K562 (cell line): Measurements from ENCODE around the gene AVPI1. TPM values are rescaled to one million over a fixed set of nuclear protein-coding genes. Genes with fewer than 3 reads are reported as not detected.

ENCODE experiments used
- ATAC-seq: fragments of 200-7000 bp; cut with Tn5 transposase; 3 replicates; pipeline ENCODE4 v1.9.1; 2020; ENCODE audit warnings: moderate library complexity
- BruUV-seq: library from RNA; stranded (reverse); fragments of 400-500 nt; replicated peaks from 2 replicates; lab custom pipeline; 2021; lab: Mats Ljungman, UMichigan
- CTCF ChIA-PET: fragments of 300-600 bp; formaldehyde crosslinking; extraction: SDS; loops from one replicate; lab custom pipeline; 2021; ENCODE audit warnings: low intra/inter-chr PET ratio; lab: Yijun Ruan, JAX
- POLR2A ChIA-PET: fragments of 300-600, 350-650 bp; sonication (Branson Sonifier 250); formaldehyde crosslinking; extraction: SDS; loops from one replicate; lab custom pipeline; 2021; ENCODE audit warnings: antibody characterized with exemption, inconsistent platforms; lab: Yijun Ruan, JAX
- DNase-seq, 4 experiments: peaks; one replicate each; pipeline versions ENCODE4 v3.0.0 to v3.0.0-alpha.2; 2011 to 2018; ENCODE audit warnings: low spot score in 3 of 4, mixed read lengths in 3 of 4; ENCODE audit errors: extremely low read depth in 1 of 4
- FAIRE-seq: peaks from 2 replicates; lab custom pipeline; 2011; peaks lifted over from hg19 to GRCh38; lab: Jason Lieb, UNC
- H2AFZ ChIP-seq: 2 replicates; pipeline ENCODE4 v1.6.0; 2011; ENCODE audit warnings: low read depth, low read length, control low read depth, inconsistent platforms
- H3K27ac ChIP-seq: fragments of 200-600 bp; 3 replicates; pipeline ENCODE4 v1.8.0; 2011; ENCODE audit warnings: low read depth, mild to moderate bottlenecking, control low read depth, inconsistent platforms, low read length, moderate library complexity, mixed read lengths; ENCODE audit errors: extremely low read depth
- H3K27me3 ChIP-seq, 2 experiments: fragments of 300-600 bp in 1 of 2; 2 replicates in 1 of 2; 3 replicates in 1 of 2; pipeline versions ENCODE4 v1.6.0 to v1.8.0; 2011; ENCODE audit warnings: inconsistent platforms in 2 of 2, low read length in 2 of 2, mild to moderate bottlenecking in 1 of 2, mixed read lengths in 1 of 2, moderate library complexity in 1 of 2; ENCODE audit not compliant: control insufficient read depth in 2 of 2, insufficient read depth in 2 of 2
- H3K36me3 ChIP-seq: fragments of 300-600 bp; 3 replicates; pipeline ENCODE4 v1.8.0; 2011; ENCODE audit warnings: mild to moderate bottlenecking, low read length, inconsistent platforms; ENCODE audit not compliant: control insufficient read depth, insufficient read depth
- H3K4me1 ChIP-seq, 2 experiments: fragments of 200-600 bp in 1 of 2; replicated peaks in 1 of 2; 2 replicates in 1 of 2; 3 replicates in 1 of 2; pipeline versions ENCODE4 v1.5.1 to v1.8.0; 2011; ENCODE audit warnings: inconsistent platforms in 2 of 2, low read length in 2 of 2, mild to moderate bottlenecking in 1 of 2, mixed read lengths in 1 of 2, moderate library complexity in 1 of 2; ENCODE audit not compliant: control insufficient read depth in 2 of 2, insufficient read depth in 2 of 2
- H3K4me2 ChIP-seq: 2 replicates; pipeline ENCODE4 v1.6.1; 2011; ENCODE audit warnings: low read length, control low read depth, inconsistent platforms, mixed read lengths; ENCODE audit not compliant: insufficient read depth
- H3K4me3 ChIP-seq: fragments of 200-600 bp; sonication (generic), shearing (Covaris generic); 2 replicates; pipeline ENCODE4 v1.5.1; 2016; ENCODE audit warnings: control low read depth, inconsistent platforms
- H3K79me2 ChIP-seq: fragments of 200-600 bp; 3 replicates; pipeline ENCODE4 v1.8.0; 2011; ENCODE audit warnings: low read length, inconsistent platforms; ENCODE audit not compliant: control insufficient read depth, insufficient read depth
- H3K9ac ChIP-seq, 2 experiments: 2 replicates each; pipeline versions ENCODE4 v1.6.0 to v1.6.1; 2011; ENCODE audit warnings: low read depth in 2 of 2, low read length in 2 of 2, control low read depth in 1 of 2, inconsistent platforms in 1 of 2, mild to moderate bottlenecking in 1 of 2, mixed read lengths in 1 of 2; ENCODE audit not compliant: insufficient read depth in 1 of 2
- H3K9me1 ChIP-seq: one replicate; pipeline ENCODE4 v1.6.0; 2011; ENCODE audit warnings: inconsistent platforms, mild to moderate bottlenecking, low read length, moderate library complexity; ENCODE audit not compliant: control insufficient read depth, insufficient read depth
- H3K9me3 ChIP-seq: replicated peaks from 2 replicates; pipeline ENCODE4 v1.5.1; 2011; ENCODE audit warnings: low read depth, low read length, inconsistent platforms; ENCODE audit not compliant: control insufficient read depth, insufficient read depth
- H4K20me1 ChIP-seq: replicated peaks from 2 replicates; pipeline ENCODE4 v1.6.1; 2011; ENCODE audit warnings: low read length, inconsistent platforms, mixed read lengths; ENCODE audit not compliant: control insufficient read depth, insufficient read depth
- BCOR ChIP-seq: fragments of 450-650 bp; IDR thresholded peaks from 2 replicates; pipeline ENCODE4 v1.6.1; 2016
- CTCF ChIP-seq, 3 experiments: IDR thresholded peaks in 2 of 3; conservative IDR thresholded peaks in 1 of 3; 2 replicates each; pipeline ENCODE4 v1.5.1; 2011 to 2012; ENCODE audit warnings: low read length in 3 of 3, mild to moderate bottlenecking in 3 of 3, control low read depth in 2 of 3, improper control_type of control experiment in 1 of 3, inconsistent platforms in 1 of 3, low read depth in 1 of 3, mixed read lengths in 1 of 3, moderate library complexity in 1 of 3; ENCODE audit not compliant: insufficient read depth in 2 of 3
- ELF2 ChIP-seq: fragments of 250-450 bp; sonication (Bioruptor Pico); IDR thresholded peaks from 2 replicates; pipeline ENCODE4 v1.5.0; 2021; ENCODE audit warnings: mild to moderate bottlenecking
- ESRRB ChIP-seq: fragments of 250-450 bp; sonication (Bioruptor Pico); IDR thresholded peaks from 2 replicates; pipeline ENCODE4 v1.5.0; 2020; ENCODE audit warnings: mild to moderate bottlenecking, moderate library complexity, borderline replicate concordance
- ETV1 ChIP-seq: fragments of 450-650 bp; conservative IDR thresholded peaks from 2 replicates; pipeline ENCODE4 v1.6.1; 2016; ENCODE audit warnings: missing genetic modification characterization, control low read depth, low read depth, missing compliant biosample characterization
- HDAC2 ChIP-seq: fragments of 450-650 bp; IDR thresholded peaks from 2 replicates; pipeline ENCODE4 v1.6.1; 2016; ENCODE audit warnings: mild to moderate bottlenecking
- HES1 ChIP-seq: fragments of 450-650 bp; IDR thresholded peaks from 2 replicates; pipeline ENCODE4 v1.6.1; 2016; ENCODE audit warnings: low read depth, mild to moderate bottlenecking, moderate library complexity
- PHB ChIP-seq: fragments of 250-450 bp; sonication (Bioruptor Pico); IDR thresholded peaks from 2 replicates; pipeline ENCODE4 v1.5.0; 2021
- RBM25 ChIP-seq: fragments of 200-400 bp; formaldehyde crosslinking; IDR thresholded peaks from 2 replicates; pipeline ENCODE4 v1.6.1; 2018; ENCODE audit warnings: low read length, low read depth, moderate library complexity; ENCODE audit not compliant: severe bottlenecking
- SNIP1 ChIP-seq: fragments of 450-650 bp; IDR thresholded peaks from 2 replicates; pipeline ENCODE4 v1.7.1; 2017; ENCODE audit warnings: low read depth, mild to moderate bottlenecking
- ZNF134 ChIP-seq: fragments of 250-450 bp; sonication (Bioruptor Pico); conservative IDR thresholded peaks from 2 replicates; pipeline ENCODE4 v1.4.0; 2020
- ZNF143 ChIP-seq: sonication (generic); formaldehyde crosslinking; IDR thresholded peaks from 2 replicates; pipeline ENCODE4 v1.9.0; 2022; ENCODE audit warnings: mild to moderate bottlenecking, missing genetic modification reagents
- ZNF354B ChIP-seq: fragments of 250-450 bp; sonication (Bioruptor Pico); IDR thresholded peaks from 2 replicates; pipeline ENCODE4 v1.4.0; 2020
- ZSCAN32 ChIP-seq: fragments of 450-650 bp; formaldehyde crosslinking; IDR thresholded peaks from 2 replicates; pipeline ENCODE4 v1.4.0; 2020; ENCODE audit warnings: mild to moderate bottlenecking, moderate library complexity
- WGBS: fragments of 100-300 bp; shearing (Covaris generic); methylation state at CpG from one replicate; pipeline ENCODE4 v1.1.6; 2016; ENCODE audit warnings: low coverage, mixed read lengths; ENCODE audit not compliant: insufficient coverage; ENCODE audit errors: missing lambda C conversion rate; 5-methylcytosine and 5-hydroxymethylcytosine counted together
- in situ Hi-C: fragments of 300-500 bp; cut with MboI; formaldehyde crosslinking; loops from 4 replicates; pipeline ENCODE4 v1.15.0; 2018; ENCODE audit warnings: inconsistent platforms, mixed read lengths
- intact Hi-C: fragments of 100-400 bp; cut with micrococcal nuclease; formaldehyde crosslinking; loops from 2 replicates; pipeline ENCODE4 v1.14.2; 2022
- polyA plus RNA-seq, 8 experiments: library from polyadenylated mRNA; depleted of rRNA in 4 of 8; stranded (reverse) in 5 of 8; unstranded in 3 of 8; fragments of >200 nt; fragmentation: Nextera tagmentation in 2 of 8; fragmentation: Illumina TruSeq in 1 of 8; extraction: Ambion mirVana in 2 of 8; extraction: Trizol in 1 of 8; gene quantifications; 2 replicates each; pipeline versions ENCODE4 v1.2.1 to v1.2.3, GENCODE V29; 2011 to 2014; ENCODE audit warnings: inconsistent platforms in 1 of 8, missing spikeins in 1 of 8
- total RNA-seq, 7 experiments: library from RNA; depleted of rRNA in 6 of 7; stranded (reverse); fragments of >200 nt in 6 of 7; fragmentation: Illumina TruSeq in 2 of 7; extraction: Trizol in 2 of 7; gene quantifications; 2 replicates each; pipeline versions ENCODE4 v1.2.1 to v1.2.3, GENCODE V29; 2011 to 2021; ENCODE audit warnings: low replicate concordance in 1 of 7
- TF ChIP-seq, protein P1 (sequence below): fragments of 450-650 bp; formaldehyde crosslinking; conservative IDR thresholded peaks from 2 replicates; pipeline ENCODE4 v1.4.0; 2022; ENCODE audit warnings: mild to moderate bottlenecking, missing genetic modification characterization

The AVPI1 gene
- total and polyA plus RNA-seq, 9 of the 15 experiments (the other 6 are each of a cell fraction or from before 2014, with no cell fraction given), result 0.90 to 10.4 (median 7.4) TPM

- Histone ChIP-seq H2AFZ (peak overlapping the region; percentile 88), H3K27me3 (no peaks in the 10 kb centered on the region), H3K4me3 (peak overlapping the region; percentile 56), H3K9ac (peak overlapping the region; percentile 69 to 97), H4K20me1 (no peaks in the 10 kb centered on the region; the same call in 1 of the 2 replicates), H3K36me3 (no peaks in the 10 kb centered on the region), H3K4me2 (peak overlapping the region; percentile 89), H3K27ac (peak overlapping the region; percentile 78), H3K9me3 (no peaks in the 10 kb centered on the region), H3K79me2 (peaks cover 32% of the 10 kb centered on the region), H3K9me1 (no peaks in the 10 kb centered on the region), H3K4me1 (peaks cover 41 to 52% of the 10 kb centered on the region in 2 experiments; a peak in 4 of 5 replicates)
- intact Hi-C loops, result loop anchor here (10.0 kb wide), 1 partner anchor 112 kb away; the partner anchor contains the start of gene ANKRD2
- CTCF ChIA-PET, result interaction anchor here (0.6 kb wide), 1 partner anchor 46 kb away, joined by 3 read pairs; no protein-coding TSS in a partner anchor
- TSS peak; percentile 60 for BruUV-seq
- peak; percentile 68 for FAIRE-seq
- POLR2A ChIA-PET, result interaction anchor here (0.6 to 2.5 kb wide), 7 partner anchors 9 to 67 kb away, joined by 3 to 9 read pairs (median 4); no protein-coding TSS in a partner anchor
- in situ Hi-C loops, result no loop called here
- 7% methylated on average over 14 of the region's 14 CpGs for WGBS
- DNase-seq, result peak in 1 of 4 experiments; percentile 14
- no peak for ATAC-seq
- TF ChIP-seq RBM25, result peak; percentile 86
- no peak for TF ChIP-seq ELF2 (CRISPR knock-in tag)
- peak; percentile 69 for TF ChIP-seq BCOR
- peak; percentile 44; the same call in 1 of the 2 replicates for TF ChIP-seq HDAC2
- no peak for TF ChIP-seq ZSCAN32 (CRISPR knock-in tag)
- peak in 1 of 3 experiments; percentile 13; a peak in 2 of 6 replicates for TF ChIP-seq CTCF (IDR thresholded peaks at IDR 0.05 in 2 of 3, conservative IDR thresholded peaks at IDR 0.05 in 1 of 3; ENCODE audit: insufficient read depth in 2 of 3, low read depth in 1 of 3, low read length in 3 of 3)
- TF ChIP-seq ZNF143 (CRISPR knock-in tag), result peak; percentile 47; the same call in 1 of the 2 replicates
- TF ChIP-seq ETV1, result no peak
- no peak for TF ChIP-seq SNIP1
- TF ChIP-seq HES1, result no peak
- TF ChIP-seq ZNF134 (CRISPR knock-in tag), result no peak
- TF ChIP-seq ESRRB (CRISPR knock-in tag), result no peak
- no peak for TF ChIP-seq ZNF354B (CRISPR knock-in tag)
- no peak for TF ChIP-seq PHB (CRISPR knock-in tag)
- TF ChIP-seq, protein P1, sequence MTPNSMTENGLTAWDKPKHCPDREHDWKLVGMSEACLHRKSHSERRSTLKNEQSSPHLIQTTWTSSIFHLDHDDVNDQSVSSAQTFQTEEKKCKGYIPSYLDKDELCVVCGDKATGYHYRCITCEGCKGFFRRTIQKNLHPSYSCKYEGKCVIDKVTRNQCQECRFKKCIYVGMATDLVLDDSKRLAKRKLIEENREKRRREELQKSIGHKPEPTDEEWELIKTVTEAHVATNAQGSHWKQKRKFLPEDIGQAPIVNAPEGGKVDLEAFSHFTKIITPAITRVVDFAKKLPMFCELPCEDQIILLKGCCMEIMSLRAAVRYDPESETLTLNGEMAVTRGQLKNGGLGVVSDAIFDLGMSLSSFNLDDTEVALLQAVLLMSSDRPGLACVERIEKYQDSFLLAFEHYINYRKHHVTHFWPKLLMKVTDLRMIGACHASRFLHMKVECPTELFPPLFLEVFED, result no peak
Observed at GRCh38 chr10:97686301-97686961, 610 bp downstream of the AVPI1 start.
